GM18951 (cell line): Measurements from ENCODE around the gene MDP1.
"Not testable (repeated sequence)": the region's sequence is repeated elsewhere in the genome, so short reads cannot be mapped to it uniquely, and the experiment has no call there.

ENCODE experiments used
- POLR2A ChIP-seq: IDR thresholded peaks from 4 replicates; pipeline ENCODE4 v1.6.1; 2011; ENCODE audit warnings: mild to moderate bottlenecking; ENCODE audit not compliant: insufficient read length, insufficient read depth; ENCODE audit errors: extremely low read depth
- in situ Hi-C: fragments of 300-500 bp; cut with MboI; formaldehyde crosslinking; loops from one replicate; pipeline ENCODE4 v1.12.0; 2022; ENCODE audit warnings: low sequenced_read_pairs, mixed read lengths, inconsistent platforms; ENCODE audit not compliant: unreplicated experiment

MDP1 gene

GRCh38 chr14:24211311-24211710 is 4.6 kb downstream of the MDP1 start:
- TF ChIP-seq POLR2A, result no peak
- in situ Hi-C loops, result no loop called here

GRCh38 chr14:24207625-24208024 is 8.2 kb downstream of the MDP1 start:
- in situ Hi-C loops, result no loop called here
- no peak for TF ChIP-seq POLR2A

- in situ Hi-C loops, result no loop called here
- TF ChIP-seq POLR2A, result no peak
These were observed 8.7 kb downstream of the MDP1 start for GRCh38 chr14:24207104-24207551.

GRCh38 chr14:24206260-24207103 is 9.4 kb downstream of the MDP1 start:
- TF ChIP-seq POLR2A, result no peak
- in situ Hi-C loops, result no loop called here

- in situ Hi-C loops, result no loop called here
These were observed 11.4 kb downstream of the MDP1 start for GRCh38 chr14:24204163-24205146.

GRCh38 chr14:24203249-24203886 is 12.5 kb downstream of the MDP1 start:
- in situ Hi-C loops, result not testable (repeated sequence)

More at GRCh38 chr14:24204163-24205146, 11.4 kb downstream of the MDP1 start:
- TF ChIP-seq POLR2A, result no peak

GRCh38 chr14:24202538-24202937 is 13.3 kb downstream of the MDP1 start:
- in situ Hi-C loops, result not testable (repeated sequence)

GRCh38 chr14:24198814-24199524 is 16.9 kb downstream of the MDP1 start:
- in situ Hi-C loops, result no loop called here
- TF ChIP-seq POLR2A, result no peak

GRCh38 chr14:24197056-24197450 is 18.8 kb downstream of the MDP1 start:
- no peak for TF ChIP-seq POLR2A
- in situ Hi-C loops, result no loop called here

GRCh38 chr14:24196071-24197055 is 19.5 kb downstream of the MDP1 start:
- TF ChIP-seq POLR2A, result no peak
- in situ Hi-C loops, result no loop called here

GRCh38 chr14:24195186-24196070 is 20.4 kb downstream of the MDP1 start, which contains the start of gene TM9SF1:
Gene TM9SF1 (minus strand): TSS chr14:24195441. CDS start chr14:24195019, 422 bp downstream.
- peak; percentile 68 for TF ChIP-seq POLR2A
- in situ Hi-C loops, result no loop called here
